ENCODE results near the gene GREM1. TPM values are rescaled to one million over a fixed set of nuclear protein-coding genes. Genes with fewer than 3 reads are reported as not detected.

GREM1 gene
- total and polyA plus RNA-seq, 7 donors: 2.5 to 33.2 (median 25.5) TPM

DNA sequence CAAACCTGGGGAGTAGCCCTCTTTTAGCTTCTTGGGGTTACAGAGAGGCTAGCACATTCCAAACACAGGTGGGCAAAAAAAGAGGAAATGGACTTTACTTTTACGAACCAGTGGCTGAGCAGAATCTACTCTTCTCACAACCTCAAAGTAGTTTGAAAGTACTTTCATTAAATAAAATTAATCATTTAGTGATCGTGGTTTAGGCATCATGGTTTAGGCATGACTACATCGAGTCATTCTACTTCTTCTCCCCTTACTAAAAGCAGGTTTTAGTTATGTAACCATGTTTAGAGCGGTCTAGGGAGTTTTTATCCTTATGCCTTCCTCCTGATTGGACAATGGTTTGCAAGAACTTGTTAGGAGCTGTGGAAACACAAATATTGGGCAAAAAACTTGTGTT is 2.5 kb upstream of the GREM1 start:
- 60 to 82% methylated on average over 4 of the region's 4 CpGs for WGBS, 2 donors
- H3K36me3 ChIP-seq: no peaks in the 10 kb centered on the region
- TF ChIP-seq EP300 (IDR thresholded peaks at IDR 0.05): no peak
- no peak for TF ChIP-seq POLR2A (IDR thresholded peaks at IDR 0.05)
- TF ChIP-seq, protein P1, sequence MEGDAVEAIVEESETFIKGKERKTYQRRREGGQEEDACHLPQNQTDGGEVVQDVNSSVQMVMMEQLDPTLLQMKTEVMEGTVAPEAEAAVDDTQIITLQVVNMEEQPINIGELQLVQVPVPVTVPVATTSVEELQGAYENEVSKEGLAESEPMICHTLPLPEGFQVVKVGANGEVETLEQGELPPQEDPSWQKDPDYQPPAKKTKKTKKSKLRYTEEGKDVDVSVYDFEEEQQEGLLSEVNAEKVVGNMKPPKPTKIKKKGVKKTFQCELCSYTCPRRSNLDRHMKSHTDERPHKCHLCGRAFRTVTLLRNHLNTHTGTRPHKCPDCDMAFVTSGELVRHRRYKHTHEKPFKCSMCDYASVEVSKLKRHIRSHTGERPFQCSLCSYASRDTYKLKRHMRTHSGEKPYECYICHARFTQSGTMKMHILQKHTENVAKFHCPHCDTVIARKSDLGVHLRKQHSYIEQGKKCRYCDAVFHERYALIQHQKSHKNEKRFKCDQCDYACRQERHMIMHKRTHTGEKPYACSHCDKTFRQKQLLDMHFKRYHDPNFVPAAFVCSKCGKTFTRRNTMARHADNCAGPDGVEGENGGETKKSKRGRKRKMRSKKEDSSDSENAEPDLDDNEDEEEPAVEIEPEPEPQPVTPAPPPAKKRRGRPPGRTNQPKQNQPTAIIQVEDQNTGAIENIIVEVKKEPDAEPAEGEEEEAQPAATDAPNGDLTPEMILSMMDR (IDR thresholded peaks at IDR 0.05): no peak
- TF ChIP-seq POLR2AphosphoS5 (IDR thresholded peaks at IDR 0.05): no peak
- H3K27me3 ChIP-seq: peaks cover 15 to 57% (median 45%) of the 10 kb centered on the region in 3 donors
- H3K9me3 ChIP-seq: no peaks in the 10 kb centered on the region
- intact Hi-C loops (cut with DNase I): no loop called here
- H3K4me1 ChIP-seq: peaks cover 0 to 24% (median 16%) of the 10 kb centered on the region in 4 donors
- H3K4me3 ChIP-seq: no peak overlapping the region
- H3K27ac ChIP-seq: no peak overlapping the region
- DNase-seq: no peak

DNA sequence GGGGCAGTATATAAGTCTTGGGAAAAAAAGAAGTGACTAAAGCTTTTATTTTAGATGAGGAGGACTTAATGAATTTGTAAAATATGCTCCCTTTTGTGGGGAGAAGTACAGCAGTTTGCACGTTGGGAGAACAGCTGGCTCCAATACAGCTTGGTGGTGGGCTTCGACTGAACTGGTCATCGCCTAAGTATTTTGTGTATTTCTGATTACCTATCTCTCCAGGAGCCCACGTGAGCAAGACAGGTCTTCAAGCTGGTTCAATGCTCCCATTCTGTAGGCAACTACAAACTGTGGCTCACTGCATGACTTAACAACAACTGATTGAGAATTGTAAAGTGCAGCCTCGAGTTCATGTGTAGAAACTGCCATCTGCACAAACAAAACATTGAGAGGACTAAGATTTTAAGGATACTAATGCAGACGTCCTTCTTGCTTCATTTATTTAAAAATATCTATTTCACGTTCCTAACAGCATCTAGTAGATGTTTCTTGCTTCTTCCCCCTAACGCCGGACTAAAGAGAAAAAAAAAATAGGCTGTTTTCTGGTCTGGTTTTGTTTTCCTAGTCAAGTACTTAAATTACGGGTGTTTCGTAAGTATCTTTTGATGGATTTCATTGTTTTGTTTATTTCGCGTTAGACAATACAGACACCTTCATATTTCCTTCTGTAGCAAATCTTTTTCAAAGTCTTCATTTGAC is 1.4 kb upstream of the GREM1 start:
- H3K4me3 ChIP-seq: peak overlapping the region in 1 of 4 donors; percentile 50
- H3K36me3 ChIP-seq: no peaks in the 10 kb centered on the region
- H3K9me3 ChIP-seq: no peaks in the 10 kb centered on the region
- no peak for DNase-seq
- H3K27ac ChIP-seq: peak overlapping the region in 2 of 4 donors; percentile 1 to 51
- TF ChIP-seq POLR2AphosphoS5 (IDR thresholded peaks at IDR 0.05) (no peak), EP300 (IDR thresholded peaks at IDR 0.05) (no peak), POLR2A (IDR thresholded peaks at IDR 0.05) (no peak)
- TF ChIP-seq, protein P1 (IDR thresholded peaks at IDR 0.05): no peak
- H3K4me1 ChIP-seq: peaks cover 0 to 24% (median 16%) of the 10 kb centered on the region in 4 donors
- peaks cover 15 to 58% (median 45%) of the 10 kb centered on the region in 3 donors for H3K27me3 ChIP-seq
- WGBS, 2 donors: 32 to 38% methylated on average over 13 of the region's 13 CpGs
- intact Hi-C loops (cut with DNase I): no loop called here

DNA sequence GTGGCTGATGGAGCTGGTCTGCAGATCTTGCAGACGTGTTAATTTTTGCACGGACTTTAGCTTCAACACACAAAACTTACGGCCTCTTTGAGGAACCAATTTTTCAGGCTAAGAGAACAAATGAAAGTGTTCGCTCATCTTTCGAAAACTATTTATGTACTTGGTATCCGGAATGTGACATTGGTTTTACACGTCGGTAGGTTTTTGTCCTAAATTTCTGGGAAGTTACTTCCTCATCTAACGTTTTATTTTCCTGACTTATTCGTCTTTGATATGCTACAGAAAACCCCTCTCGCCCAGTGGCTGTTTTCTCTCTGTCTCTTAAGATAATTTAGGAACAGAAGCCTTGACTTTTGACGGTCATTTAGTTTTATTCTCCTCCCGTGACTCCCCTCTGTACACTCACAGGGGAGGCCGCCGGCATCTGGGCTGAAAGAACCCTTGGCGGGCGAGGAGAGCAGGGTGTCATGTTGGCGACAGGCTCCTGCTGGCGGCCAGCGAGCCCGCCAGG is 834 bp upstream of the GREM1 start:
- WGBS, 2 donors: 7 to 11% methylated on average over 21 of the region's 21 CpGs
- intact Hi-C loops (cut with DNase I): no loop called here

DNA sequence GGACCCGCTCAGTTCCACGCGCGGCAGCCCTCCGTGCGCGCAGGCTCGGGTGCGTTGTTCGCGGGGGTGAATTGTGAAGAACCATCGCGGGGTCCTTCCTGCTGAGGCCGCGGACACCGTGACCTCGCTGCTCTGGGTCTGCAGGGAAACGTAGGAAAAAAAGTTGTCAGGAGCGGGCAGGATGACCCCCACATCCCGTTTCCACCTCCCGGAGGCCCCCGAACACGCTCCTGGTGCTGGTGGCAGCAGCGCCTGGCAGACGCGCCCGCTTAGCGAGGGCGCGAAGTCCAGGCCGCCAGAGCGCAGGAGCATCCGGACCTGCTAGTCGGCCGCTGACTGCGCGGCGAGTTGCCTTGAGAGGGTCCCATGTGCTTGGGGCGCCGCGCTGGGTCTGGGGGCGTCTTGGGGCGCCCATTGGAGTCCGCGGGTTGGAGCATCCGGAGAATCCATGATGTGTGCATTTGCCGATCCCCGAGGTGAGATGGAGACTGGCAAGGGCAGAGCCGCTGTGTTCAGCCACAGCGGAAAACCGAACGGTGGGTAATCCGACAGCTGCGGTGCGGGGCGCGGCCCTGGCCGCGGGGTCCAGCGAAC is 520 bp downstream of the GREM1 start:
- 2% methylated on average over 60 of the region's 60 CpGs for WGBS, 2 donors
- Histone ChIP-seq H3K4me3 (peak overlapping the region; percentile 22 to 53 (median 42)), H3K27me3 (peaks cover 15 to 58% (median 45%) of the 10 kb centered on the region in 3 donors), H3K9me3 (no peaks in the 10 kb centered on the region), H3K27ac (peak overlapping the region; percentile 51 to 84 (median 70)), H3K36me3 (no peaks in the 10 kb centered on the region), H3K4me1 (peaks cover 0 to 24% (median 16%) of the 10 kb centered on the region in 4 donors)
- TF ChIP-seq, protein P1 (IDR thresholded peaks at IDR 0.05): no peak
- TF ChIP-seq EP300 (IDR thresholded peaks at IDR 0.05) (no peak), POLR2A (IDR thresholded peaks at IDR 0.05) (no peak), POLR2AphosphoS5 (IDR thresholded peaks at IDR 0.05) (no peak)
- intact Hi-C loops (cut with DNase I): no loop called here
- DNase-seq: no peak

More for the DNA sequence above, 834 bp upstream of the GREM1 start:
- Histone ChIP-seq H3K9me3 (no peaks in the 10 kb centered on the region), H3K4me3 (peak overlapping the region; percentile 13 to 53 (median 42)), H3K4me1 (peaks cover 0 to 24% (median 16%) of the 10 kb centered on the region in 4 donors), H3K27me3 (peaks cover 15 to 58% (median 45%) of the 10 kb centered on the region in 3 donors), H3K36me3 (no peaks in the 10 kb centered on the region), H3K27ac (peak overlapping the region; percentile 51 to 84 (median 70))
- DNase-seq: no peak
- TF ChIP-seq POLR2A (IDR thresholded peaks at IDR 0.05) (no peak), POLR2AphosphoS5 (IDR thresholded peaks at IDR 0.05) (no peak), EP300 (IDR thresholded peaks at IDR 0.05) (no peak)
- TF ChIP-seq, protein P1 (IDR thresholded peaks at IDR 0.05): no peak
